Upper lobe of left lung (tissue), 6 donors: ENCODE data around the gene MYO1H. TPM values are rescaled to one million over a fixed set of nuclear protein-coding genes. Genes with fewer than 3 reads are reported as not detected.

ENCODE experiments used
- ATAC-seq, 2 donors: fragments of 200-7000 bp; cut with Tn5 transposase; one replicate each; pipeline ENCODE4 v1.9.1; 2022; ENCODE audit warnings: mild to moderate bottlenecking in 2 of 2, moderate library complexity in 2 of 2; ENCODE audit not compliant: low FRiP score in 2 of 2
- DNase-seq, 2 donors: peaks; one replicate each; pipeline ENCODE4 v3.0.0-alpha.2; 2019 to 2020
- H3K27ac ChIP-seq, 4 donors: fragments of 200-600 bp; sonication (generic); one replicate each; pipeline ENCODE4 v1.5.1; 2016 to 2019
- H3K27me3 ChIP-seq, 4 donors: fragments of 200-600 bp; sonication (generic); one replicate each; pipeline ENCODE4 v1.5.1; 2017 to 2019
- H3K36me3 ChIP-seq, 4 donors: fragments of 200-600 bp; sonication (generic); one replicate each; pipeline ENCODE4 v1.5.1; 2016 to 2019
- H3K4me1 ChIP-seq, 4 donors: fragments of 200-600 bp; sonication (generic); one replicate each; pipeline ENCODE4 v1.5.1; 2018 to 2019
- H3K4me3 ChIP-seq, 4 donors: fragments of 200-600 bp; sonication (generic); one replicate each; pipeline ENCODE4 v1.5.1; 2017 to 2019; ENCODE audit warnings: mild to moderate bottlenecking in 2 of 4, moderate library complexity in 1 of 4
- H3K9me3 ChIP-seq, 4 donors: fragments of 200-600 bp; sonication (generic); one replicate each; pipeline ENCODE4 v1.5.1; 2018 to 2019
- CTCF ChIP-seq, 6 experiments: fragments of 450-650 bp in 4 of 6; fragments of 200-600 bp in 2 of 6; sonication (generic) in 2 of 6; IDR thresholded peaks; one replicate each; pipeline ENCODE4 v1.5.1; 2016 to 2019; ENCODE audit warnings: antibody characterized with exemption in 6 of 6
- EP300 ChIP-seq, 4 donors: sonication (generic); formaldehyde crosslinking; IDR thresholded peaks; one replicate each; pipeline ENCODE4 v1.5.1; 2017; ENCODE audit warnings: antibody characterized with exemption in 4 of 4, control low read depth in 2 of 4
- POLR2A ChIP-seq, 4 donors: fragments of 450-650 bp; IDR thresholded peaks; one replicate each; pipeline ENCODE4 v1.5.1; 2016 to 2017; ENCODE audit warnings: antibody characterized with exemption in 4 of 4, mild to moderate bottlenecking in 2 of 4
- POLR2AphosphoS5 ChIP-seq, 2 donors: sonication (generic); formaldehyde crosslinking; IDR thresholded peaks; one replicate each; pipeline ENCODE4 v1.5.1; 2017; ENCODE audit warnings: antibody characterized with exemption in 2 of 2
- WGBS, 2 donors: methylation state at CpG; one replicate each; pipeline ENCODE4 v1.1.5; 2017 to 2018; 5-methylcytosine and 5-hydroxymethylcytosine counted together
- total RNA-seq, 6 donors: library from RNA; depleted of rRNA in 4 of 6; stranded (reverse); fragments of >200 nt in 4 of 6; gene quantifications; one replicate each; pipeline versions ENCODE4 v1.1.0 to v1.2.1, GENCODE V29; 2016 to 2021
- donor health status: DM: no; HTN: no; CAD: no; lungs with moderate emphysema.
- donor health status: DM: no; HTN: yes; CAD: no; lungs with severe emphysema.

MYO1H gene
- total RNA-seq, 6 donors from 2014 or later = 0.17 to 0.51 (median 0.46) TPM; not detected in 3

DNA sequence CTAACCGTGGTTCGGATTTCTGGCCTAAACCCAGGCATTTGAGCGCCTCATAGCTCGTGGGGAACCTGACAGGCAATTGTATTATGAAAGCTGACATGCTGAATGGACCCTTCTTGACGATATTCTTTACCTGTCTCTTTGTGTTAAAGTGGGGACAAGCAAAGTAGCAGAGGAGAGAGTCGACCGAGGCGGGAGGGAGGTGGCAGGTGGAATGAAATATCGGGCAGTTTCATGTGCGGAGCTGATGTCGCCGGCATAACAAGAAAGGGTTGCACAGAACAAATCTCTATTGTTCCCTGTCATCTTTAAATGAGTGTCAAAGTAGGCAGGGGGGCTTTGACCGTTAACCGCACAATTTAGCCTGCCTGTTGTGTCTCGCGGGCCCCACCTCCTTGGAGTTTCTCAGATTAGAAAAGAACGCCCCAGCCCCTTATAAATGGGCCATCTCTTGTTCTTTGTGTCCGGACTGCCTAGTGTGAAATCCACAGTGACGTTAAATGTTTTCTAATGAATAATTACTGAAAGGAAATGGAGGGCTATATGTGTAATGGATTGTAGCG lies 11.5 kb downstream of the MYO1H start:
- DNase-seq (no peak), ATAC-seq (no peak)
- TF ChIP-seq EP300 (IDR thresholded peaks at IDR 0.05) = no peak
- TF ChIP-seq CTCF (IDR thresholded peaks at IDR 0.05) = no peak
- TF ChIP-seq POLR2AphosphoS5 (IDR thresholded peaks at IDR 0.05) = no peak
- TF ChIP-seq POLR2A (IDR thresholded peaks at IDR 0.05) = no peak
- Histone ChIP-seq H3K27ac (no peak overlapping the region), H3K4me3 (no peak overlapping the region), H3K4me1 (no peaks in the 10 kb centered on the region), H3K36me3 (no peaks in the 10 kb centered on the region), H3K9me3 (no peaks in the 10 kb centered on the region), H3K27me3 (no peaks in the 10 kb centered on the region)
- 91 to 92% methylated on average over 18 to 20 of the region's 20 CpGs for WGBS, 2 donors

GRCh38 chr12:109369831-109370230 lies 22.1 kb downstream of the MYO1H start:
- TF ChIP-seq POLR2A (IDR thresholded peaks at IDR 0.05) (no peak), EP300 (IDR thresholded peaks at IDR 0.05) (no peak), CTCF (IDR thresholded peaks at IDR 0.05) (no peak), POLR2AphosphoS5 (IDR thresholded peaks at IDR 0.05) (no peak)
- H3K4me1 ChIP-seq = no peaks in the 10 kb centered on the region
- H3K27me3 ChIP-seq = no peaks in the 10 kb centered on the region
- DNase-seq = no peak
- no peak overlapping the region for H3K4me3 ChIP-seq
- ATAC-seq = no peak
- H3K36me3 ChIP-seq = no peaks in the 10 kb centered on the region
- 81 to 82% methylated on average over 5 of the region's 5 CpGs for WGBS, 2 donors
- no peak overlapping the region for H3K27ac ChIP-seq
- no peaks in the 10 kb centered on the region for H3K9me3 ChIP-seq

DNA sequence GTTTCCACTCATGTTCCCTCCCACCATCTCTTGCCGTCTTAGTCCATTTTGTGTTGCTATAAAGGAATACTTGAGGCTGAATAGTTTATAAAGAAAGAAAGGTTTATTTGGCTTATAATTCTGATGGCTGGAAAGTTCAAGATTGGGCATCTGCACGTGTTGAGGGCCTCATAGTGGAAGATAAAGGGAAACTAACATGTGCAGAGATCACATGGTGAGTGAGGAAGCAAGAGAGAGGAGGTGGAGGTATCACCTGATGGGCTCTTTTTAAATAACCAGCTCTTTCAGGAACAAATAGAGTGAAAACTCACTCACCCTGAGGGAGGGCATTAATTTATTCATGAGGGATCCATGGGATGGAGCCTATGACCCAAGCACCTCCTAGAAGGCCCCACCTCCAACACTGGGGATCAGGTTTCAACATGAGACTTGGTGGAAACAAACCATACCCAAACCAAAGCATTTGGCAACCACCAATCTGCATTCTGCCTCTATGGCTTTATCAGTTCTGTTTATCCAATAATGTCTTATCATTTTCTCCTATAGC lies 29.5 kb downstream of the MYO1H start:
- 60 to 61% methylated on average over 2 of the region's 2 CpGs for WGBS, 2 donors
- H3K9me3 ChIP-seq = no peaks in the 10 kb centered on the region
- DNase-seq (no peak), ATAC-seq (no peak)
- H3K4me3 ChIP-seq = no peak overlapping the region
- TF ChIP-seq CTCF (IDR thresholded peaks at IDR 0.05) (no peak), POLR2AphosphoS5 (IDR thresholded peaks at IDR 0.05) (no peak), POLR2A (IDR thresholded peaks at IDR 0.05) (no peak), EP300 (IDR thresholded peaks at IDR 0.05) (no peak)
- no peaks in the 10 kb centered on the region for H3K27me3 ChIP-seq
- no peaks in the 10 kb centered on the region for H3K36me3 ChIP-seq
- no peaks in the 10 kb centered on the region for H3K4me1 ChIP-seq
- H3K27ac ChIP-seq = no peak overlapping the region

DNA sequence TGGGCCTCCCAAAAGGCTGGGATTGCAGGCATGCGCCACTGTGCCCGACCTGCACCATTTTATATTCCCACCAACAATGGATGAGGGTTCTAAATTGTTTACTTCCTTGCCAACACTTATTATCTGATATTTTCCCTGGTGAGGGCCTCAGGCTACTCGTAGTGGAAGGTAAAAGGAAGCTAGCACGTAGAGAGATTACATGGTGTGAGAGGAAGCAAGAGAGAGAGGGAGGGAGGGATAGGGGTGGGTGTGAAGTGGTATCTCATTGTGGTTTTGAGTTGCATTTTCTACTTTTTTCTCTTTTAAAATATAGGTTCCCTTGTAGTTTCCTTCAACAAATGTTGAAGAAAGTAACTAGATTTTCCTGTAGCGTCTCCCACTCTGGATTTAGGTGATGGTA lies 30.9 kb downstream of the MYO1H start:
- Histone ChIP-seq H3K9me3 (no peaks in the 10 kb centered on the region), H3K36me3 (no peaks in the 10 kb centered on the region), H3K4me1 (no peaks in the 10 kb centered on the region), H3K27me3 (no peaks in the 10 kb centered on the region), H3K4me3 (no peak overlapping the region), H3K27ac (no peak overlapping the region)
- no peak for TF ChIP-seq POLR2AphosphoS5 (IDR thresholded peaks at IDR 0.05)
- no peak for TF ChIP-seq POLR2A (IDR thresholded peaks at IDR 0.05)
- WGBS, 2 donors = 51 to 63% methylated on average over 5 of the region's 5 CpGs
- DNase-seq = no peak
- no peak for ATAC-seq

DNA sequence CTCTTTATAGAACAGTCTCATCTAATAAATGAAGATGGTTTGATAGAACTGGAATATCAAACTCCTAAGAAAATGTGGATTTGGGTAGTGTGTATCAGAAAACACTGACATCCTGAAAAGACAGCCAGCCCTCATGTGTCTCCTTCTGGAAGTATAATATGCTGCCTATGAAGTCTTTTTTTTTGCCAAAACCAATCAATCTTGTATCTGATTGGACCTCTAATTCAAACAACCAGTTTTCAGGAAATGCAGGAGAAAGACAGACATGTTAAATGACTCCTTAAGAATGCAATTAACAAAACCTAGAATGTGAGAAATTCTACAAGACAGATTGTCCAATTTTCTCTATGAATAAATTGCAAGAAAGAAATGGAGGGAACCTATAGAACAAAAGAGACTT lies 34.3 kb downstream of the MYO1H start:
- H3K27me3 ChIP-seq = no peaks in the 10 kb centered on the region
- H3K4me3 ChIP-seq = no peak overlapping the region
- DNase-seq (no peak), ATAC-seq (no peak)
- H3K9me3 ChIP-seq = no peaks in the 10 kb centered on the region
- no peaks in the 10 kb centered on the region for H3K36me3 ChIP-seq
- no peak overlapping the region for H3K27ac ChIP-seq
- no peak for TF ChIP-seq EP300 (IDR thresholded peaks at IDR 0.05)
- TF ChIP-seq CTCF (IDR thresholded peaks at IDR 0.05) = no peak
- TF ChIP-seq POLR2A (IDR thresholded peaks at IDR 0.05) = no peak
- TF ChIP-seq POLR2AphosphoS5 (IDR thresholded peaks at IDR 0.05) = no peak
- H3K4me1 ChIP-seq = peaks cover 0 to 11% (median 6%) of the 10 kb centered on the region in 4 donors
